Keratinocyte (primary cell): Measurements from ENCODE around the gene TXNRD2. TPM values are rescaled to one million over a fixed set of nuclear protein-coding genes. Genes with fewer than 3 reads are reported as not detected.

ENCODE experiments used
- DNase-seq: peaks from one replicate; pipeline ENCODE4 v3.0.0-alpha.2; 2011; ENCODE audit warnings: low read depth, missing footprints, low spot score
- FAIRE-seq: peaks from 2 replicates; lab custom pipeline; 2011; peaks lifted over from hg19 to GRCh38; lab: Jason Lieb, UNC
- H2AFZ ChIP-seq: 2 replicates; pipeline ENCODE4 v1.6.0; 2012; ENCODE audit warnings: low read length, control low read depth, inconsistent platforms; ENCODE audit not compliant: control insufficient read depth
- H3K27ac ChIP-seq: 2 replicates; pipeline ENCODE4 v1.5.1; 2011; ENCODE audit warnings: low read length; ENCODE audit not compliant: control insufficient read depth, insufficient read depth
- H3K27me3 ChIP-seq: 3 replicates; pipeline ENCODE4 v1.6.0; 2011; ENCODE audit warnings: low read length; ENCODE audit not compliant: control insufficient read depth, insufficient read depth; ENCODE audit errors: extremely low read depth
- H3K36me3 ChIP-seq, 2 experiments: 2 replicates in 1 of 2; 3 replicates in 1 of 2; pipeline ENCODE4 v1.5.1; 2011; ENCODE audit warnings: low read length in 2 of 2, mild to moderate bottlenecking in 1 of 2; ENCODE audit not compliant: control insufficient read depth in 2 of 2, insufficient read depth in 2 of 2; ENCODE audit errors: extremely low read depth in 1 of 2
- H3K4me1 ChIP-seq: 3 replicates; pipeline ENCODE4 v1.5.1; 2011; ENCODE audit warnings: low read length; ENCODE audit not compliant: control insufficient read depth, insufficient read depth; ENCODE audit errors: extremely low read depth
- H3K4me2 ChIP-seq: 3 replicates; pipeline ENCODE4 v1.6.0; 2011; ENCODE audit warnings: low read depth, low read length; ENCODE audit not compliant: control insufficient read depth, insufficient read depth; ENCODE audit errors: extremely low read depth
- H3K4me3 ChIP-seq, 3 experiments: fragments of 200-600 bp in 1 of 3; sonication (generic) in 1 of 3; 2 replicates in 2 of 3; 3 replicates in 1 of 3; pipeline ENCODE4 v1.5.1; 2011 to 2016; ENCODE audit warnings: low read length in 3 of 3, mild to moderate bottlenecking in 3 of 3, control low read depth in 2 of 3, inconsistent platforms in 1 of 3, low read depth in 1 of 3, mixed read lengths in 1 of 3, mixed run types in 1 of 3, moderate library complexity in 1 of 3; ENCODE audit not compliant: control insufficient read depth in 2 of 3, insufficient read depth in 2 of 3; ENCODE audit errors: extremely low read depth in 1 of 3
- H3K79me2 ChIP-seq: 2 replicates; pipeline ENCODE4 v1.6.0; 2012; ENCODE audit warnings: low read length; ENCODE audit not compliant: control insufficient read depth, insufficient read depth
- H3K9ac ChIP-seq: 3 replicates; pipeline ENCODE4 v1.6.0; 2011; ENCODE audit warnings: low read length; ENCODE audit not compliant: control insufficient read depth, insufficient read depth; ENCODE audit errors: extremely low read depth
- H3K9me1 ChIP-seq: 3 replicates; pipeline ENCODE4 v1.6.0; 2011; ENCODE audit warnings: low read length; ENCODE audit not compliant: control insufficient read depth, insufficient read depth; ENCODE audit errors: extremely low read depth
- H3K9me3 ChIP-seq: 2 replicates; pipeline ENCODE4 v1.5.1; 2012; ENCODE audit warnings: low read depth, low read length; ENCODE audit not compliant: control insufficient read depth
- H4K20me1 ChIP-seq: 3 replicates; pipeline ENCODE4 v1.6.0; 2011; ENCODE audit warnings: low read length; ENCODE audit not compliant: control insufficient read depth, insufficient read depth; ENCODE audit errors: extremely low read depth
- EZH2 ChIP-seq: IDR thresholded peaks from one replicate; pipeline ENCODE4 v1.6.1; 2012; ENCODE audit warnings: inconsistent platforms, mild to moderate bottlenecking, low read length, moderate library complexity
- dilution Hi-C: fragments of 300-500 bp; cut with MboI; formaldehyde crosslinking; loops from one replicate; pipeline ENCODE4 v1.7.0; 2020; ENCODE audit warnings: low sequenced_read_pairs; ENCODE audit not compliant: extremely low pct_ligation_motif_present
- polyA plus RNA-seq, 5 experiments: library from polyadenylated mRNA; depleted of rRNA in 3 of 5; stranded (reverse) in 3 of 5; stranded (forward) in 1 of 5; unstranded in 1 of 5; fragments of >200 nt; gene quantifications; 1 replicate in 1 of 5; 2 replicates in 3 of 5; 3 replicates in 1 of 5; pipeline versions ENCODE4 v1.2.1 to v1.2.3, GENCODE V29; 2011 to 2012; ENCODE audit warnings: missing spikeins in 2 of 5, low read depth in 1 of 5, low replicate concordance in 1 of 5
- TF ChIP-seq, protein P1 (sequence below), 3 experiments: IDR thresholded peaks in 1 of 3; conservative IDR thresholded peaks in 1 of 3; optimal IDR thresholded peaks in 1 of 3; 2 replicates in 2 of 3; 3 replicates in 1 of 3; pipeline versions ENCODE3 to v1.5.1; 2011; ENCODE audit warnings: low read length in 3 of 3, mild to moderate bottlenecking in 3 of 3, moderate library complexity in 2 of 3, control low read depth in 1 of 3, inconsistent platforms in 1 of 3; ENCODE audit not compliant: insufficient read depth in 2 of 3; ENCODE audit errors: extremely low read depth in 1 of 3

The TXNRD2 gene
- polyA plus RNA-seq, 1 donor (not counting 4 experiments of a cell fraction or from before 2014, with no cell fraction given): 16.0 TPM

DNA sequence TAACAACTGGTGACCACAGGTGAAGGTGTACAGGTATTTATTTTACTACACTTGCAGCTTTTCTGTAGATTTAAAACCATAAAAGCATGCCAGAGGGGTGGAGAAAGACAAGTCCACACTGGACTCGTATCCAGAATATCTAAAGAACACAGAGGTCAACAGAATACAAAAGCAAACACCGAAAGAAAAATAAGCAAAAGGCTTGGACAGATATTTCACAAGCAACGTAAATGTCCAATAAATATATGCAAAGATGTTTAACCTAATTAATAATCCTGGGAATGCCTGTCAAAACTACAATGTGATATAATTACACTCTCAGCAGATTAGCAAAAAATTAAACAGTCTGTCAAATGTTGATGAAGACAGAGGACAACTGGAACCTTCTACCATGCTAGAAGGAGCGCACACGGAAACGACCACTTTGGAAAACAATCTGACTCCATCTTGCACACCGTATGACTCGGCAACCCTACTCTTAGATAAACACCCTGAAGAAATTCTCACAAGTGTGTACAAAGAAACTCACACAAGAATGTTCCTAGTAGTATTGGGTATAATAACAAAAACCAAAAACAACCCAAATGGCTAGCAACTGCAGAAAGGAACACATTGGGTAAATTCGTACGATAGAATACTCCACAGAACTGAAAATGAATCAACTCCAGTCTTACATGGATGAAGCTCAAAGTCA lies 114.1 kb downstream of the TXNRD2 start:
- Histone ChIP-seq H3K36me3 (no peaks in the 10 kb centered on the region), H3K4me3 (no peak overlapping the region), H3K79me2 (no peaks in the 10 kb centered on the region), H3K4me1 (peaks cover 17% of the 10 kb centered on the region), H3K9ac (no peak overlapping the region), H4K20me1 (no peaks in the 10 kb centered on the region), H3K27me3 (no peaks in the 10 kb centered on the region), H2AFZ (no peak overlapping the region), H3K27ac (no peak overlapping the region), H3K9me1 (peaks cover 4% of the 10 kb centered on the region), H3K9me3 (no peaks in the 10 kb centered on the region), H3K4me2 (no peak overlapping the region)
- TF ChIP-seq, protein P1, sequence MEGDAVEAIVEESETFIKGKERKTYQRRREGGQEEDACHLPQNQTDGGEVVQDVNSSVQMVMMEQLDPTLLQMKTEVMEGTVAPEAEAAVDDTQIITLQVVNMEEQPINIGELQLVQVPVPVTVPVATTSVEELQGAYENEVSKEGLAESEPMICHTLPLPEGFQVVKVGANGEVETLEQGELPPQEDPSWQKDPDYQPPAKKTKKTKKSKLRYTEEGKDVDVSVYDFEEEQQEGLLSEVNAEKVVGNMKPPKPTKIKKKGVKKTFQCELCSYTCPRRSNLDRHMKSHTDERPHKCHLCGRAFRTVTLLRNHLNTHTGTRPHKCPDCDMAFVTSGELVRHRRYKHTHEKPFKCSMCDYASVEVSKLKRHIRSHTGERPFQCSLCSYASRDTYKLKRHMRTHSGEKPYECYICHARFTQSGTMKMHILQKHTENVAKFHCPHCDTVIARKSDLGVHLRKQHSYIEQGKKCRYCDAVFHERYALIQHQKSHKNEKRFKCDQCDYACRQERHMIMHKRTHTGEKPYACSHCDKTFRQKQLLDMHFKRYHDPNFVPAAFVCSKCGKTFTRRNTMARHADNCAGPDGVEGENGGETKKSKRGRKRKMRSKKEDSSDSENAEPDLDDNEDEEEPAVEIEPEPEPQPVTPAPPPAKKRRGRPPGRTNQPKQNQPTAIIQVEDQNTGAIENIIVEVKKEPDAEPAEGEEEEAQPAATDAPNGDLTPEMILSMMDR (optimal IDR thresholded peaks at IDR 0.05 in 1 of 3, IDR thresholded peaks at IDR 0.05 in 1 of 3, conservative IDR thresholded peaks at IDR 0.05 in 1 of 3; ENCODE audit: extremely low read depth in 1 of 3, insufficient read depth in 2 of 3, low read length in 3 of 3): no peak
- DNase-seq (no peak), FAIRE-seq (no peak)
- dilution Hi-C loops: no loop called here

DNA sequence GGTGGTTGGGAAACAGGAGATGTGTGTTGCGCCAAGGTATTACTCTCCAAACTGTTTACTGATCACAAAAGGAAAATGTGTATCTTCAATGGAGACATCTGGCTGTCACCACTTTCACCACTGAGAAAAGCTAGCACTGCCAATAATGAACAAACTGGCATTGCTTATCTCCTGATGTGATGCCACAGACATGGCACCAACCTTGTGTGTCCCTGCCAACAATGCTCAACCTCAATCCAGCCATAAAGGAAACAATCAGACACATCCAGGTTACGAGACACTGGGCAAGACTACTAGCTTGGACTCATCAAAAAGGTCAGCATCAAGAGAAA lies 115.0 kb downstream of the TXNRD2 start:
- no peaks in the 10 kb centered on the region for H3K79me2 ChIP-seq
- no peak for TF ChIP-seq EZH2
- TF ChIP-seq, protein P1 (optimal IDR thresholded peaks at IDR 0.05 in 1 of 3, IDR thresholded peaks at IDR 0.05 in 1 of 3, conservative IDR thresholded peaks at IDR 0.05 in 1 of 3; ENCODE audit: extremely low read depth in 1 of 3, insufficient read depth in 2 of 3, low read length in 3 of 3): no peak

More for the DNA sequence above, 115.0 kb downstream of the TXNRD2 start:
- Histone ChIP-seq H3K27ac (no peak overlapping the region), H3K4me1 (peaks cover 17% of the 10 kb centered on the region), H2AFZ (no peak overlapping the region), H3K36me3 (no peaks in the 10 kb centered on the region), H4K20me1 (no peaks in the 10 kb centered on the region), H3K4me2 (no peak overlapping the region), H3K4me3 (no peak overlapping the region), H3K9me3 (no peaks in the 10 kb centered on the region), H3K9me1 (peaks cover 4% of the 10 kb centered on the region), H3K27me3 (no peaks in the 10 kb centered on the region), H3K9ac (no peak overlapping the region)
- dilution Hi-C loops: no loop called here
- DNase-seq: no peak
- FAIRE-seq: no peak
